ENCODE measurements around the gene NR3C1.

Gene NR3C1

DNA sequence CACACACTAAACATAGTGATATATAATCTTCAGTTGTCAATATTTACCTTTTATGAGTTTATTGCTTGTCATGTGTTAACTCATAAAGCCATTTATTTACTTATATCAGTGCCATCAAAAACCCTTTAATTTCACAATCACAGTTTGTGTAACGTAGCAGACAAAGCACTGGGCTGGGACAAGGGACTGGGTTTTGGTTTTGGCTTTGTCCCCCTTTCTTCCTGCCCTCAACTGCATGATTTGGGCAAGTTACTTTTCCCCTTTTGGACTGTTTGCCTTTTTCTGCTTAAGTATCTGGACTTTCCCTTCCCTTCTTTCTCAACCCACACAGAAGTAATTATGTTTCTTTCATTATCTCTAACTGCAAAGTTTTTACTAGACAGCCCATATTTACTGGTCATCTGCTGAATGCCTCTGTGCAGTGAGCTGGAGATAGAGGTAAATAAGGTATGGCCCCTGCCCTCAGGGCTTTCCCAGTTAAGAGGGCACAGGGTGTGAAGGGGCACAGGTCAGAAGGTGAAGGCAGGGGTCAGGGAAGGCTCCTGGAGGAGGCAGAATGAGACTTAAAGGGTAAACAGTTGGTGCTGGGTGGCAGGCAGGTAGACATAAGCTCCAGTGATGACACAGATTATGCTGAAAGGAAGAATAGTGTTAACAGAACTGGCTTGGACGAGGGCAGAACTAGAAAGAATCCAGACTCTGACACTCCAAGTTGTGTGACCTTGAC is 14.8 kb upstream of the NR3C1 start:
- Histone ChIP-seq H3K9me2 (replicated peaks; ENCODE audit: insufficient read depth, low read length) (no peaks in the 10 kb centered on the region), H3K27ac (ENCODE audit: low read depth, low read length) (no peak overlapping the region), H3K4me2 (ENCODE audit: low read depth, low read length, poor library complexity, severe bottlenecking) (no peak overlapping the region), H3K4me3 (ENCODE audit: insufficient read depth, low read length, poor library complexity, severe bottlenecking) (no peak overlapping the region), H3K9me3 (ENCODE audit: insufficient read depth, low read length) (no peaks in the 10 kb centered on the region), H3K36me3 (ENCODE audit: low read length) (peaks cover 2% of the 10 kb centered on the region; the same call in 1 of the 2 replicates), H3K79me2 (ENCODE audit: insufficient read depth, low read length) (peaks cover 78% of the 10 kb centered on the region), H4K20me1 (ENCODE audit: low read depth, low read length) (no peaks in the 10 kb centered on the region), H2AFZ (ENCODE audit: low read depth, low read length, severe bottlenecking) (no peak overlapping the region), H3F3A (ENCODE audit: insufficient read depth) (no peaks in the 10 kb centered on the region), H3K9ac (ENCODE audit: low read length) (no peak overlapping the region), H3K27me3 (ENCODE audit: low read length) (no peaks in the 10 kb centered on the region)
- no peak for TF ChIP-seq EZH2phosphoT487 (conservative IDR thresholded peaks at IDR 0.05; ENCODE audit: low read length)
- TF ChIP-seq, protein P1, sequence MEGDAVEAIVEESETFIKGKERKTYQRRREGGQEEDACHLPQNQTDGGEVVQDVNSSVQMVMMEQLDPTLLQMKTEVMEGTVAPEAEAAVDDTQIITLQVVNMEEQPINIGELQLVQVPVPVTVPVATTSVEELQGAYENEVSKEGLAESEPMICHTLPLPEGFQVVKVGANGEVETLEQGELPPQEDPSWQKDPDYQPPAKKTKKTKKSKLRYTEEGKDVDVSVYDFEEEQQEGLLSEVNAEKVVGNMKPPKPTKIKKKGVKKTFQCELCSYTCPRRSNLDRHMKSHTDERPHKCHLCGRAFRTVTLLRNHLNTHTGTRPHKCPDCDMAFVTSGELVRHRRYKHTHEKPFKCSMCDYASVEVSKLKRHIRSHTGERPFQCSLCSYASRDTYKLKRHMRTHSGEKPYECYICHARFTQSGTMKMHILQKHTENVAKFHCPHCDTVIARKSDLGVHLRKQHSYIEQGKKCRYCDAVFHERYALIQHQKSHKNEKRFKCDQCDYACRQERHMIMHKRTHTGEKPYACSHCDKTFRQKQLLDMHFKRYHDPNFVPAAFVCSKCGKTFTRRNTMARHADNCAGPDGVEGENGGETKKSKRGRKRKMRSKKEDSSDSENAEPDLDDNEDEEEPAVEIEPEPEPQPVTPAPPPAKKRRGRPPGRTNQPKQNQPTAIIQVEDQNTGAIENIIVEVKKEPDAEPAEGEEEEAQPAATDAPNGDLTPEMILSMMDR (IDR thresholded peaks at IDR 0.05; ENCODE audit: insufficient read depth, low read length, poor library complexity, severe bottlenecking), result no peak

DNA sequence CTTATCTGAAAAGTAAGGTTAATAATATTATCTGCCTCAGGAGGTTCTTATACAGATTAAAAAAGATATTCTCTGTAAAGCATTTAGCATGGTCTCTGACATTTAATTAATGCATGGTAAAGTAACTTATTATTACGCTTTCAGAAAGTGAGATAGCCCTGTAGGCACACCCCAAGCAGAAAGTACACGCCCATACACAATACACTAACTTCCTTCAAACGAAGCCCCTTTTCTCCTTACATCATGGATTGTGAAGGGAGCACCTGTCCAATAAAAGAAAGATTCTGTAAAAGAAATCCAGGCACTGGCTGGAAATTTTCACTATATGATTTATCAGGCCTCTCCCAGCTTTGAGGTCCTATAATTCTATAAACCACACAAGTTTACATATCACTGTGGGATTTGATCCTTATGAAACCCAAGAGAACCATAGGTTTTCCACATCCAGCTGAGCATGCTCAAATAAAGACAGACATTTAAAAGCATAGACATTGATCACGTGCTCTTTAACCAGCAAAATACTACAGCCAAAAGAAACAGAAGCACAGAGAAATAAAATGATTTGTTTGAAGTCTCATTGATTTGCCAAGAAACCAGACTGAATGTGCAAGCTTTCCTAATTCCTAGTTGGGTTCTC is 14.1 kb upstream of the NR3C1 start:
- Histone ChIP-seq H3K27me3 (ENCODE audit: low read length) (no peaks in the 10 kb centered on the region), H3K27ac (ENCODE audit: low read depth, low read length) (no peak overlapping the region), H3K9me3 (ENCODE audit: insufficient read depth, low read length) (no peaks in the 10 kb centered on the region), H2AFZ (ENCODE audit: low read depth, low read length, severe bottlenecking) (no peak overlapping the region), H3K4me3 (ENCODE audit: insufficient read depth, low read length, poor library complexity, severe bottlenecking) (no peak overlapping the region), H3K36me3 (ENCODE audit: low read length) (peaks cover 2% of the 10 kb centered on the region; the same call in 1 of the 2 replicates), H3K79me2 (ENCODE audit: insufficient read depth, low read length) (peaks cover 72% of the 10 kb centered on the region), H3K4me2 (ENCODE audit: low read depth, low read length, poor library complexity, severe bottlenecking) (peak overlapping the region; percentile 14), H3F3A (ENCODE audit: insufficient read depth) (no peaks in the 10 kb centered on the region), H3K9me2 (replicated peaks; ENCODE audit: insufficient read depth, low read length) (no peaks in the 10 kb centered on the region), H3K9ac (ENCODE audit: low read length) (no peak overlapping the region), H4K20me1 (ENCODE audit: low read depth, low read length) (no peaks in the 10 kb centered on the region)
- no peak for TF ChIP-seq EZH2phosphoT487 (conservative IDR thresholded peaks at IDR 0.05; ENCODE audit: low read length)
- TF ChIP-seq, protein P1 (IDR thresholded peaks at IDR 0.05; ENCODE audit: insufficient read depth, low read length, poor library complexity, severe bottlenecking), result no peak

DNA sequence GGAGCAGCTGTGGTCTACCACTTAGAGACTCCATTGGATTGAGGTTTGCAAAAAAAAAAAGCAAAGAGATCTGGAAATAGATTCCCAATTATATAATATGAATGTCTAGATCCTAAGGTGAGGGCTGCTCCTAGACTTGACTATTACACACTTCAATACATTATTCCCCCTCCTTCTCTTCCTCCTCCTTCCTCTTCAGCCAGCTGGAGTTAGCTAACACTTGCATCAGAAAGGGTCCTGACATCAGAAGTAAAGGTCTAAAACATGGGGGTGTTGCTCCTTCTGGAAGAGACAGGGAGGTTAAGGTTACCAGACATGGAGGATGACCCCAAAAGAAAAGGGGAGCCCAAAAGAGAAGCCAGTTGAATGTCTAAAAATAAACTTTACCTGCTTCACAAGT is 12.9 kb upstream of the NR3C1 start:
- H3K4me2 ChIP-seq (ENCODE audit: low read depth, low read length, poor library complexity, severe bottlenecking), result peak overlapping the region; percentile 14
- no peaks in the 10 kb centered on the region for H3F3A ChIP-seq (ENCODE audit: insufficient read depth)
- H3K36me3 ChIP-seq (ENCODE audit: low read length), result peaks cover 2% of the 10 kb centered on the region; the same call in 1 of the 2 replicates
- H3K79me2 ChIP-seq (ENCODE audit: insufficient read depth, low read length), result peaks cover 60% of the 10 kb centered on the region
- no peak overlapping the region for H3K27ac ChIP-seq (ENCODE audit: low read depth, low read length)
- no peaks in the 10 kb centered on the region for H3K27me3 ChIP-seq (ENCODE audit: low read length)
- no peak overlapping the region for H2AFZ ChIP-seq (ENCODE audit: low read depth, low read length, severe bottlenecking)
- TF ChIP-seq, protein P1 (IDR thresholded peaks at IDR 0.05; ENCODE audit: insufficient read depth, low read length, poor library complexity, severe bottlenecking), result no peak
- TF ChIP-seq EZH2phosphoT487 (conservative IDR thresholded peaks at IDR 0.05; ENCODE audit: low read length), result no peak
- H3K9me3 ChIP-seq (ENCODE audit: insufficient read depth, low read length), result no peaks in the 10 kb centered on the region
- H3K9me2 ChIP-seq (replicated peaks; ENCODE audit: insufficient read depth, low read length), result no peaks in the 10 kb centered on the region
- H4K20me1 ChIP-seq (ENCODE audit: low read depth, low read length), result no peaks in the 10 kb centered on the region
- H3K4me3 ChIP-seq (ENCODE audit: insufficient read depth, low read length, poor library complexity, severe bottlenecking), result no peak overlapping the region
- no peak overlapping the region for H3K9ac ChIP-seq (ENCODE audit: low read length)
